ENCODE data around the gene KDM2A.
"Not testable (repeated sequence)": the region's sequence is repeated elsewhere in the genome, so short reads cannot be mapped to it uniquely, and the experiment has no call there.

Gene KDM2A

DNA sequence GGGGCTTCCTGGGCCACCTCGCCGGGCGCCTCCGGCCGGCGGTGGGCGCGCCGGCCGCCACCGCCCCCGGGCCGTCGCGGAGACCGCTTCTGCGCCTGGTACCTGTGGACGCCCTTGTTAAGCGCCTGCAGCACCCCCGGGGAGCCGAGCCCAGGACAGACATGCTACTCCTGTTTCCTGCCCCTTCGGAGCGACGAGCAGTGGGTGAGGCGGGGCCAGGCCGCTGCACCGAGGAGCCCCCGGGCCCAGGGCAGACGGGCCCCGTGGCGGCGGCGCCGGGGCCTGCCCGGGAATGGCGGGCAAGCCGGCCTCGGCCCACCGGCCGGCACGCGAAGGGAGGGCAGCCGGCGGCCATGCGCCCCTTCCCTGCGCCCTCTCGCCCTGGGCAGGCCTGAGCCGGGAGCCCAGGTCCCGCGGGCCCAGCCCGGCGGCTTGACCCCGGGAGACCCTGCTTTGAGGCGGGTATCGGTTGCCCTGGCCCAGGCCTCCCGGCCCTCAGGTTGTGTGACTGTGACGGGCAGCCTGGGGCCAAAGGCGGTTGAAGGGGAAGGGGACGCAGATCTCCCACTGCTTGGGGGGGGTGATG, 789 bp upstream of the KDM2A start:
- peak; percentile 36 for DNase-seq

DNA sequence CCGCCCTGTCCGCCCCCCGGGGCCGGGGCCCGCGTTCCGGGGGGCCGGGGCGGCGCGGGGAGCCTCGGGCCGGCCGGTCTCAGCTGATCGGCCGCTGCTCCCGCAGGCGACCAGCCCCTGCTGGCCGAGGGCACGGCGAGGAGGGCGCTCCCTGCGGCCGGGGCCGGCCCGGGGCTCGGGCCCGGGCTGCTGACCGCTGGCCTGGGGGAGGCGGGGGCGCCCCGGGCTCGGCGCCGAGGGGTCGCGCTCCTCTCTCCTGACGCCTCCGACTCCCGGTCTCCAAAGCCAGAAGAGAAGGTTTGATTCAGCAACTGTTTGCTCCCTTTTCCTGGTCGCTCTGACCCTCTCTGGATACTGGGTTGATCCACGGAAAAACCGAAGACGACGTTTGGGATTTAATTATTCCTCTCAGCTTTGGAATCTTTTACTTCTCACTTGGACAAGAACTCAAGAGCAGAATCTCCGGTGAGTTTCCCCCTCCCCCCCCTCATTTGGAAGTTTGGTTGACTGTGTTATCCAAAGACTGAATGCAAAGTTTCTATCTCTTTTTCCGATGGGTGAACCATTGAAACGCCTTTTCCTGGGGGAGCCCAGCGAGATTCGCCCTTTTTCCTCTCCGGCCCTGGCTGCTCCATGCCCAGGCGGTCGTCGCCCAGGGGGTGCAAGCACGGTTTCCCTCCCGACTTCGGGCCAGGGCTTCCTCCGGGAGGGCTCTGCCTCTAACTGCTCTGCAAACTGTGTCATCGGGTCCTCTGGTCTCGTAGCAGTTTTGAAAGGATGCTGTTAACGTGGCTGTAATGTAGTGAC, 725 bp downstream of the KDM2A start:
- no peak for DNase-seq

DNA sequence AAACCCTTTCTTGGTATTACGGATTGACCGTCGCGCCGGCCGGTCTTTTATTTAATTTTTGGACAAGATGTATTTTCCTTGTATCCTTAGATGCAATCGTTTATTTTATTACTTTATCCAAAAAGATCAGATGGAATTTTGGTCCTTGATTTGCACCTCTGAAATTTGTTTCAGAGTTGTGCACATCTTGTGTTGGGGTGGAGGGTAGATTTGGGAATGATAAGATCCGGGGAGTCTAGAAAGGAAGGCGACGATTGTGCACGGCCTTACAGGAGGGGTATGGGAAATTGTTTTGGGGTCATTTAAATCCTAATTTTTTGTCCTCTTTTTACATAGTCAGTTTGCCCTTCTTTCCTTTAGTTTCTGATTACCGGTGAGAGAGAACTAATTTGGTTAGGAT, 1.4 kb downstream of the KDM2A start:
- no peak for DNase-seq

DNA sequence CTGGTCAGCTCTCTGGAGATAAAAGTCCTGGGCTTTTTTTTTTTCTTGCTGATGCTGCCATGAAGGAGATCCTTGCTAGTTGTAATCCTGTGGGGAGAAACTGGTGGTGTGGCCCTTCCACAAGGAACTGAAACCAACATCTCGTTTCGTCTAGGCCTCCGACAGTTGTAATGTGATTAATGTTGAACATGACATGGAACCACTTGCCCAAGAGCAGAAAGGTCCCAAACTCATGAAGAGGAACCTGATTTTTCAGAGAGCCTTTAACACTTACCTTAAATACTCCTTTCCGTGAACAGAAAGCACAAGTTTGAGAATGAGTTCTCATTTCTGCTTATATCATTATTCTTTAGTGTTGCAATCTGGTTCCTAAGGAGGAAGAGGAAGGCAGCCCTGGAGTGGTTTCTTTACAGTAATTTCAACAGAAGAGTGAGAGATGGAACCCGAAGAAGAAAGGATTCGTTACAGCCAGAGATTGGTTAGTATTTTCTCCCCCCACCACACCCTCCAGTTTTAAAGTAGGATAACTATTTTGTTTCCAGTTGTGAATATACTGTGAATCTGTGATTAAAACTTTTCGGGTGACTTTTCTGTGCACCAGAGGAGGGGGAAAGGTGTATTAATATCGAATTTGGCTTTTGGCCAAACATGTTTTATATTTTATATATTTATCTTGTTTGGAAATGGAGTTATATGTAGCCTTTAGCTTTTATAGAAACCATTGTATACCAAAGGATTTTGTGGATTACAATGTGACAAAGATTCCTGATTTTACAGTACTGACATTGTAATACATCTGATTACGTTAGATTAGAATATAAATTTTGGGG, 2.0 kb downstream of the KDM2A start:
- no peak for DNase-seq

DNA sequence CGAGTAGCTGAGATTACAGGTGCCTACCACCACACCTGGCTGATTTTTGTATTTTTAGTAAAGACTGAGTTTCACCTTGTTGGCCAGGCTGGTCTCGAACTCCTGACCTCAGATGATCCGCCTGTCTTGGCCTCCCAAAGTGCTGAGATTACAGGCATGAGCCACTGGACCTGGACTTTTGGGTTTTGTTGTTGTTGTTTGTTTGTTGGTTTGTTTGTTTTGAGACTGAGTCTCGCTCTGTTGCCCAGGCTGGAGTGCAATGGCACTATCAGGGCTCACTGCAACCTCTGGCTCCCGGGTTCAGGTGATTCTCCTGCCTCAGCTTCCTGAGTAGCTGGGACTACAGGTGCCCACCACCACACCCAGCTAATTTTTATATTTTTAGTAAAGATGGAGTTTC, 4.7 kb downstream of the KDM2A start:
- not testable (repeated sequence) for DNase-seq

DNA sequence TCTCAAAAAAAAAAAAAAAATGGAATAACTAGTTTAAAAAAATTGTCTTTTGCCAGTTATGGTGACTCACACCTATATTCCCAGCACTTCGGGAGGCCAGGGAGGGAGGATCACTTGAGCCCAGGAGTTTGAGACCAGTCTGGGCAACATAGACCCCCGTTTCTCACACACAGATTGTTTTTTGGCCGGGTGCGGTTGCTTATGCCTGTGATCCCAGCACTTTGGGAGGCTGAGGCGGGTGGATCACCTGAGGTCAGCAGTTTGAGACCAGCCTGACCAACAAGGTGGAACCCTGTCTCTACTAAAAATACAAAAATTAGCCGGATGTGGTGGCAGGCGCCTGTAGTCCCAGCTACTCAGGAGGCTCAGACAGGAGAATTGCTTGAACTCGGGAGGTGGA, 7.2 kb downstream of the KDM2A start:
- not testable (repeated sequence) for DNase-seq

DNA sequence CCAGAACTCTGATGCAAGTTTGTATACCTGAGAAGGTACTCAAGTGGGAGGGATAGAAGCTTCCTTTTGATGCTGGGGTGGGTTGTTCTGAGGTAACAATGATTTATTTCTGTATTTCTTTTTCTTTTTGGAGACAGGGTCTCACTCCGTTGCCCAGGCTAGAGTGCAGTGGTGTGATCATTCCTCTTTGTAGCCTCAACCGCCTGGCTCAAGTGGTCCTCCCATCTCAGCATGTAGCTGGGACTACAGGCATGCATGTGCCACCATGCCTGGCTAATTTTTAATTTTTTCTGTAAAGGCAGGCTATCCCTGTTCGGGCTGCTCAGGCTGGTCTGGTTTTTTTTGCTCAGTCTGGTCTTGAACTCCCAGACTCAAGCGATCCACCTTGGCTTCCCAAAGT, 7.9 kb downstream of the KDM2A start:
- no peak for DNase-seq

DNA sequence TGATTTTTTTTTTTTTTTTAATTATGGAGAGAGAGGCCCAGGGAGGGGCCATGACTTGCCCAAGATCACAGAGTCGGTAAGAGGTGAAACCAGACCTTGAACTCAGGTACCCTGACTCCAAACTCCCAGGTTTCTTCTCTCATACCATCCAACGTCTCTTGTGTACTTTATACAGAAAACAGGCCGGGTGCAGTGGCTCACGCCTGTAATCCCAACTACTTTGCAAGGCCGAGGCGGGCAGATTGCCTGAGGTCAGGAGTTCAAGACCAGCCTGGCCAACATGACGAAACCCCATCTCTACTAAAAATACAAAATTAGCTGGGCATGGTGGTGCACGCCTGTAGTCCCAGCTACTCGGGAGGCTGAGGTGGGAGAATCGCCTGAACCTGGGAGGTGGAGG, 11.8 kb downstream of the KDM2A start:
- DNase-seq = not testable (repeated sequence)

DNA sequence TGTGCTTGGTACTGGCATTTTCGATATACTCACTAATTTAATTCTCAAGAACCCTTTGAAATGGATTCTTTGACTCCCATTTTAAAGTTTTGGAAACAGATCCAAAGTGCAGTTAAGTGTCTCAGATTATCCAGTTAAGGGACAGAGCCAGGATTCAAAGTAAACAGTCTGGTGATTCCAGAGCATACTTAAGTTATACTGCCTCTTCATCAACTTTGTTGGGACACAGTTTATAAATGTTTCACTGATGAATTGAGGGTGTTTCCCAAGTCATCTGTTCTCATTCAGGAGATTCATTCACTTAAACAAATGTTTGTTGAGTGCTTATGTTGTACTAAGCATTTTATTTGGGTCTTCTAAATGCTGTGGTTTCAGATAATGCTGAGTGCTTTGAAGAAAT, 17.1 kb downstream of the KDM2A start:
- DNase-seq = no peak

DNA sequence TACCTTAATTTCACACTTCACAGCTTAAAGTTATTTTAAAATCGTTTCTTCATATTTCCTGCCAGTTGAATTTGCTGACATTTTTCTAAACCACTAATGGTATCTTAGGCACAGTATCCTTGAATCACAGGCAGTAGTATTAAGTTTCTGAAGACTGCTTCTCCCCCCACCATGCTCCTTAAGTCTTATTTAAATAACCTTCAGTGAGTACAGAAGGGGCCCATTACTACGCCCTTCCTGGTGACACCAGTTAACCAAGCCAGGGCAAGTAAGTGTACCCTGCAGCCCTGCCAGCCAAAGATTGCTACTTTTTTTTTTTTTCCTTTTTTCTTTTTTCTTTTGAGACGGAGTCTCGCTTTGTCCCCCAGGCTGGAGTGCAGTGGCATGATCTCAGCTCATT, 19.9 kb downstream of the KDM2A start:
- DNase-seq = no peak

DNA sequence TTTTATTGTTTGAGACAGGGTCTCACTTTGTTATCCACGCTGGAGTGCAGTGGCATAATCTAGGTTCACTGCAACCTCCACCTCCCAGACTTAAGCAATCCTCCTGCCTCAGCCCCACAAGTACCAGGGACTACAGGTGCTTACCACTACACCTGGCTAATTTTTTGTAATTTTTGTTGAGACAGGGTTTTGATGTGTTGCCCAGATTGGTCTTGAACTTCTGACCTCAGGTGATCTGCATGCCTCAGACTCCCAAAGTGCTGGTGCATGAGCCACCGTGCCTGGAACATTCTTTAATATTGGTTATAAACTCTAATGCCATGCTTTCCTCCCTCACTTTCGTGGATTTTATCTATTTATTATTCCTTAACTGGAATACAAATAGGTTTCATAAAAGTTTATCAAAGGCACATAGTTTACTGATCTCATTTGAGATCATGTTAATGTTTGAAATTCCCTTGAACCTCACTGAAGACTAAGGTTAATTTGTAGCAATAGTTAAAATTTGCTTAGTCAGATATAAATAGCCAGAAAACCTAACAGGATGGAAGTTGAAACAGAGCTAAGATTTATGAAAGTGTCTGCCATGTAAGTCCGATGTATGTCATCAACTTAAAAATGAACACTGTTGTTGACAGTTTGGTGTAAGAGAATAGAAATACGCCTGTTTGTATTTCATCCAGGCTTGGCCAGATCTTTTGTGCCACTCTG, 27.6 kb downstream of the KDM2A start:
- DNase-seq = no peak

DNA sequence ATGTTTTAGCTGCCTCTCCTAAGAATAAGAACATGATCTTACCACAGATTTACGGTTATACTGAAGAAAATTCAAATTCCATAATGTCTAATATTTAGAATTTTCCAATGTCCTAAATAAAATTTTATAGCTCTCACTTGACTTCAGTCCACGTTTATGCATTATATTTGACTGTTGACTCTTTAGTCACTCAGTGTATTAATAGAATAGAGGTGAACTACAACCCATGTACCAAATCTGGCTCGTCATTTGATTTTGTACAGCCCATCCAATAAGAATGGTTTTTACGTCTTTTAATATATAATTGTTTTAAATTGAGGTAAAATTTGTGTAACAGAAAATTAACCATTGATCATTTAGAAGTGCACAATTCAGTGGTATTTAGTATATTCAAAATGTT, 34.9 kb downstream of the KDM2A start:
- no peak for DNase-seq

DNA sequence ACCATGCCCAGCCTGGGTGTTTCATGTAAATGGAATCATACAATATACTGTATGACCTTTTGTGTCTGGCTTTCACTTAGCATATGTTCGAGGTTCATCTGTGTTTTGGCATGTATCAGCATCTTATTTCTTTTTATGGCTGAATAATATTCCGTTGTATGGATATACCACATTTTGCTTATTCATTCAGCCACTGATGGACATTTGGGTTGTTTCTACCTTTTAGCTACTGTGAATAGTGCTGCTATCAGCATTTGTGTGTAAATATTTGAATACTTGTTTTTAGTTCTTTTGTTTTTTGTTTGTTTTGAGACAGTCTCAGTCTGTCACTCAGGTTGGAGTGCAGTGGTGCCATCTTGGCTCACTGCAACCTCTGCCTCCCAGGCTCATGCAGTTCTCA, 35.7 kb downstream of the KDM2A start:
- DNase-seq = no peak

DNA sequence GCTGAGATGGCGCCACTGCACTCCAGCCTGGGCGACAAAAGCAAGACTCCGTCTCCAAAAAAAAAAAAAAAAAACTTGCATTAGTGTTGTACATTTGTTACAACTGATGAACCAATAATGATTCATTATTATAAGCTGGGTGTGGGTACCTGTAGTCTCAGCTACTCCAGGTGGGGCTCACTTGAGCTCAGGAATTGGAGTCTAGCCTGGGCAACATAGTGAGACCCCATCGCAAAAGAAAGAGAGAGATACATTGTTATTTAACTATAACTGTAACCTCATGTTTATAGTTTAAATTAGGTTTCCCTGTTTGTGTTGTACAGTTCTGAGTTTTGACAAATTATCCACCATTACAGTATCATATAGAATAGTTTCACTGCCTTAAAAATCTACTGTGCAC, 38.6 kb downstream of the KDM2A start:
- no peak for DNase-seq

DNA sequence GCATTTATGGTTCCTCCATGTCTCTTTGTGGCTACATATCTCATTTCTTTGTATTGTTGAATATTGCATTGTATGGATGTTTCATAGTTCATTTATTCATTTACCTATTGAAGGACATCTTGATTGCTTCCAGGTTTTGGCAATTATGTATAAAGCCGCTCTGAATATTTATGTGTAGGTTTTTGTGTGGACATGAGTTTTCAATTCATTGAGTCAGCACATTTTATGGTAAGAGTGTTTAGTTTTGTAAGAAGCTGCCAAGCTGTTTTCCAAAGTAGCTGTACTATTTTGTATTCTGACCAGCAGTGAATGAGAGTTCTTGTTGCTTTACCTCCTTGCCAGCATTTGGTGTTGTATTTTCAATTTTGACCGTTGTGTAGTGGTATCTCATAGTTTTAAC, 39.2 kb downstream of the KDM2A start:
- no peak for DNase-seq

DNA sequence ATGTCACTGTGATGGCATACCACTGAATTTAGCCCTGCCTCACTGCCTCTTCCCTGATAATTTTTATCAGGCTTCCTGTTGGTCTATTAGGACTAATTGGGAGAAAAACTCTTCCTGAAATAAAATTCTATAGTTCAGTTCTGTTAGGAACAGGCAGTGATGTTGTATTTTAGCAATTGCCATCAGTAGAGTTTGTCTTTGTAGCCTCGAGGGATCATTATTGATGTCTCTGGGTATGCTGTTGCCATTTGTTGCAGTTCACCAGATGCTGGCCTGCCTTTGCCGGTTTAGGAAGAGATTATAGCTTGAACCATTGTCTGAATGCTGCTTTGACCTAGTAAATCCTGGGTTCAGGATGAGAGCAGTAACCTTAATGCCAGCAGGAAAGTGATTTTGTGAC, 41.0 kb downstream of the KDM2A start:
- no peak for DNase-seq

DNA sequence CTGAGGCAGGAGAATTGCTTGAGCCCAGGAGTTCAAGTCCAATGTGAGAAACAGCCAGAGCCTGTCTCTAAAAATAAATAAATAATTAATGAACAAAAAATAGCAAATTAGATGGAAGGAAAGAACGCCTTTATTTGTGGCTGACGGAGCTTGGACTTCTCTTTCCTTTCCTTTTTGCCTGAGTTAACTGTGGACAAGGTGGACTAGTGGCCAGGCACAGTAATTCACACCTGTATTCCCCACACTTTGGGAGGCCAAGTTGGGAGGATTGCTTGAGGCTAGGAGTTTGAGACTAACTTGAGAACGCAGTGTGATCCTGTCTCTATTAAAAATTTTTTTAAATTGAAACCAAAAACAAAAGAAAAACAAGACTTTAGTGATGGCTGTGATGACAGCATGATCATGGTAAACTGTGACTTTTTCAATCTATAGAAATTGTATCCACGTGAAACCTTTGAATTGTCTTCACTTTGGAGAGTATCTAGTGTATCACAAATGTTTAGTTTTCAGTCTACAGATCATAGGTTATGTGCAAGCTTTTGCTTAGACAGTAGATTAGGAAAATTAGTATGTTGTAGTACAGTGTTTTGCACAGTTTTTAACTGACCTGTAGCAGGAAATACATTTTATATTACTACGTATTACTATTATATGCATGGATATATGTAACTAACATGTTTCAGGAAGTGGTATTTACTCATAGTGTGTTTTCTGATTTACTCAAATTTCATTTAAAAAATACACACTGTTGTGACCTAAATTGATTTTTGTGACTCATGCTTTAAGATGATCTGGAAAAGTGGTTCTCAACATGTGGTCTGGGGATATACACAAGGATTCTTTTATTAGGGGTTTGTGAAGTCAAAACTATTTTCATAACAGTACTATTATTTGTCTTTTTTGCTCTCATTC, 42.1 kb downstream of the KDM2A start:
- no peak for DNase-seq

DNA sequence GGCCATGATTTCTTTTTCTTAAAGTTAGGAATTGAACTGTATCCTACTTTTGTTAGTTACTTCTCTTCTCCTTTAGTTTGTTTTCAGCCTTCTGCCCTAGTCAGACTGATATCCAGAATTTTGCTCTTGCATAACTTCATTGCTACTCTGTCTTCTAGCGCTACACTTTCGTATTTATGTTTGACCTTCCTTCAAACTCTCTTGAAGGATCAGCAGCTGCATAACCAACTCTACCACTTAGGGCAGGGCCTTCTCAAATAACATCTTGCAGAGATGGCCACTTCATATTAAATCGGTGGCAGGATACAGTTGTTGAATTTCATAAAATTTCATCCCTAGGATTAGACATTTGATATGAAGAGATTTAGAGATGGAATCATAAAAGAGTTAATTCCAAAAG, 43.9 kb downstream of the KDM2A start:
- no peak for DNase-seq

DNA sequence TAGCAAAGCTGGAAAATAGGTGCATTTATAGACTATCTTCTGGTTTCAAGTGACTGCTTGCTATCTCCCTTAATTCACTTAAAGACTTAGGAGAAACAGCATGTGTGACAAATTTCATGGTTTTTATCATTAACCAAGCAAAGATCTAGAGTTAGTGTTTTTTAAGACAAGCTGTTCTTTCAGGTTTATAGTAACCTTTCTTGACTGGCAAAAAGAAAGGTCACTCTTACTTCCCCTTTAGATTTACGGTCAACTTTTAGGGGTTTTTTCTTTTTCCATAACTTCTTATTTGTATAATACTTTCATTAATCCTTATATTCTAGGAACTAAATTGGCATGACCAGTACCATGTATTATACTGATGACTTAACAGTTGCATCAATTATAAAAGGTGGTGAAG, 46.6 kb downstream of the KDM2A start:
- no peak for DNase-seq

DNA sequence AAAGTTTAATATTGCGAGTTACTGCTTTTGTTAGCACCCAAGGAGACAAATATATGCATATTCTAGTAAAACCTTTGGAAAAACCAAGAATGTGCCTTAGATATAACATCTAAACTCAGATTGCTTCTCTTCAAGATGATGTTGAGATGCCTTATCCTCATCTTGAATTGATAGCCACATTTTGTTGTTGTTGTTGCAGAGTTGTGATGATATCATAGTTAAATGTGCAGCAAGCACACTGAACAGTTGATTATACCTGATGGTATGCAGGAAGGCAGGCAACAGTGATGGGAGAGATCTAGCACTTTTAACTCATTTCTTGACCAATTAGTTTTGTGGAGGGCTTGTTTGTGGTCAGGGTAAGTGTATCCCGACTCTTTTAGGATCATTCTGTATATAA, 48.0 kb downstream of the KDM2A start:
- no peak for DNase-seq

DNA sequence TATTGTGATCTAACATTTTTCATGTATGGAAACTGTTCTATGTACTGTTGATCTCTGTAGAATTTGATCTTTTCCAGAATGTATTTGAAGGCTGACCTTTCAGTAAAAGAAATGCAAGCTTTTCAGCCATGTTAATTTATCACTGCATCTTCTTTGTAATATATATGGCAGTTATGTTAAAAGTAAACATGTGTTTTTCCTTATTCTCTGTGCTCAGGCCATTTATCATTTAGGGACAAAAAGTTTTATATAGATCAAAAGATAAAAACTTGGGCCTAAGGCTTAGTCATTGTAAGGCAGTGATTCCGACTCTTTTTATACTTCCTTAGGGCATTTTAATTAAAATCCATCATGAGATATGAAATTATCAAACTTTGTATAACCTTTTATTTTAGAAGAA, 48.7 kb downstream of the KDM2A start:
- no peak for DNase-seq

DNA sequence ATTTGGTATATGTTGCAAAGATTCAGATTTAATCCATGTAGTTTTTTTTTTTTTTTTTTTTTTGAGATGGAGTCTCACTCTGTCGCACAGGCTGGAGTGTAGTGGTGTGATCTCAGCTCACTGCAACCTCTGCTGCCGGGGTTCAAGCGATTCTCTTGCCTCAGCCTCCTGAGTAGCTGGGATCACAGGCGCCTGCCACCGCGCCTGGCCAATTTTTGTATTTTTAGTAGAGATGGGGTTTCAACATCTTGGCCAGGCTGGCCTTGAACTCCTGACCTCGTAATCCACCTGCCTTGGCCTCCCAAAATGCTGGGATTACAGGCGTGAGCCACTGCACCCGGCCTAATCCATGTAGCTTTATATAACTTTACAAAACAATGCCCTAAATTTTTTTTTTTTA, 49.8 kb downstream of the KDM2A start:
- DNase-seq = not testable (repeated sequence)

Measured in COR-L47 (cell line).